ENCODE results near the gene DNAH1. TPM values are rescaled to one million over a fixed set of nuclear protein-coding genes. Genes with fewer than 3 reads are reported as not detected.
"Not testable (repeated sequence)": the region's sequence is repeated elsewhere in the genome, so short reads cannot be mapped to it uniquely, and the experiment has no call there.

DNAH1 gene
- 1 to 10 TPM; 3.0 to 4.0 (median 3.7) TPM for total RNA-seq
- polyA plus RNA-seq = 2.6 TPM
- long read RNA-seq, donor 1, partial matches to known transcripts = 1 of 1 reads
- long read RNA-seq, donor 1, other reads (novel, unspliced or antisense) = 0 of 1 reads
- long read RNA-seq, donor 2 = 0 reads
- long read RNA-seq, donor 3, partial matches to known transcripts = 1 of 4 reads
- long read RNA-seq, donor 3, other reads (novel, unspliced or antisense) = 3 of 4 reads
- long read RNA-seq, donor 4 = 0 reads

- H3K27ac ChIP-seq (ENCODE audit: low read length) = no peak within 1 kb of the TSS
- intact Hi-C loops (cut with DNase I) = no loop called here
- no peaks in the 10 kb centered on the region for H3K9me3 ChIP-seq (ENCODE audit: control insufficient read depth, low read length)
- no peaks in the 10 kb centered on the region for H3K27me3 ChIP-seq (ENCODE audit: control insufficient read depth, insufficient read depth)
- no peak for DNase-seq
- H3K4me3 ChIP-seq (ENCODE audit: low read length) = no peak within 1 kb of the TSS
- 93% methylated on average over 3 of the region's 3 CpGs for WGBS
- peaks cover 3% of the 10 kb centered on the region for H3K4me1 ChIP-seq (ENCODE audit: control insufficient read depth, insufficient read depth, low read length)
- no peak for ATAC-seq
Measured at GRCh38 chr3:52315977-52316764, at the start of gene DNAH1. Gene DNAH1 (plus strand): TSS chr3:52316319. CDS start chr3:52322443, 6,124 bp downstream.

- Histone ChIP-seq H3K27me3 (ENCODE audit: control insufficient read depth, insufficient read depth) (no peaks in the 10 kb centered on the region), H3K27ac (ENCODE audit: low read length) (no peak overlapping the region), H3K4me3 (ENCODE audit: low read length) (no peak overlapping the region), H3K4me1 (ENCODE audit: control insufficient read depth, insufficient read depth, low read length) (peaks cover 6% of the 10 kb centered on the region), H3K9me3 (ENCODE audit: control insufficient read depth, low read length) (no peaks in the 10 kb centered on the region)
- no peak for ATAC-seq
- intact Hi-C loops (cut with DNase I) = no loop called here
- WGBS = 76% methylated on average over 7 of the region's 7 CpGs
- no peak for DNase-seq
Measured at GRCh38 chr3:52268036-52268435, 48.1 kb upstream of the DNAH1 start.

GRCh38 chr3:52269776-52270175 is 46.3 kb upstream of the DNAH1 start:
- ATAC-seq (no peak), DNase-seq (no peak)
- 53% methylated on average over 3 of the region's 3 CpGs for WGBS
- peaks cover 12% of the 10 kb centered on the region for H3K4me1 ChIP-seq (ENCODE audit: control insufficient read depth, insufficient read depth, low read length)
- H3K27me3 ChIP-seq (ENCODE audit: control insufficient read depth, insufficient read depth) = no peaks in the 10 kb centered on the region
- no peaks in the 10 kb centered on the region for H3K9me3 ChIP-seq (ENCODE audit: control insufficient read depth, low read length)
- intact Hi-C loops (cut with DNase I) = loop anchor here in 1 of 4 donors (10.0 kb wide), 1 partner anchor 265 kb away; no protein-coding TSS in a partner anchor
- H3K4me3 ChIP-seq (ENCODE audit: low read length) = no peak overlapping the region
- H3K27ac ChIP-seq (ENCODE audit: low read length) = peak overlapping the region; percentile 64

GRCh38 chr3:52270252-52270754 is 45.8 kb upstream of the DNAH1 start:
- intact Hi-C loops (cut with DNase I) = loop anchor here in 1 of 4 donors (10.0 kb wide), 1 partner anchor 266 kb away; no protein-coding TSS in a partner anchor
- DNase-seq = no peak
- Histone ChIP-seq H3K9me3 (ENCODE audit: control insufficient read depth, low read length) (no peaks in the 10 kb centered on the region), H3K4me1 (ENCODE audit: control insufficient read depth, insufficient read depth, low read length) (peaks cover 12% of the 10 kb centered on the region), H3K27me3 (ENCODE audit: control insufficient read depth, insufficient read depth) (no peaks in the 10 kb centered on the region), H3K4me3 (ENCODE audit: low read length) (no peak overlapping the region), H3K27ac (ENCODE audit: low read length) (peak overlapping the region; percentile 64)
- 23% methylated on average over 9 of the region's 9 CpGs for WGBS
- ATAC-seq = peak in 1 of 2 donors; percentile 52

- H3K27me3 ChIP-seq (ENCODE audit: control insufficient read depth, insufficient read depth); H3K4me3 ChIP-seq (ENCODE audit: low read length); H3K27ac ChIP-seq (ENCODE audit: low read length); ATAC-seq; H3K9me3 ChIP-seq (ENCODE audit: control insufficient read depth, low read length); DNase-seq: not testable (repeated sequence)
- WGBS = 92% methylated on average over 9 of the region's 9 CpGs
- H3K4me1 ChIP-seq (ENCODE audit: control insufficient read depth, insufficient read depth, low read length) = peaks cover 14% of the 10 kb centered on the region
- intact Hi-C loops (cut with DNase I) = loop anchor here in 1 of 4 donors (10.0 kb wide), 1 partner anchor 267 kb away; no protein-coding TSS in a partner anchor
Measured at GRCh38 chr3:52272172-52272571, 43.9 kb upstream of the DNAH1 start.

- Histone ChIP-seq H3K27ac (ENCODE audit: low read length) (no peak overlapping the region), H3K9me3 (ENCODE audit: control insufficient read depth, low read length) (no peaks in the 10 kb centered on the region), H3K4me3 (ENCODE audit: low read length) (no peak overlapping the region), H3K4me1 (ENCODE audit: control insufficient read depth, insufficient read depth, low read length) (peaks cover 14% of the 10 kb centered on the region), H3K27me3 (ENCODE audit: control insufficient read depth, insufficient read depth) (no peaks in the 10 kb centered on the region)
- DNase-seq (no peak), ATAC-seq (no peak)
- 64% methylated on average over 3 of the region's 3 CpGs for WGBS
- intact Hi-C loops (cut with DNase I) = loop anchor here in 1 of 4 donors (10.0 kb wide), 1 partner anchor 268 kb away; no protein-coding TSS in a partner anchor
Measured at GRCh38 chr3:52272831-52273230, 43.3 kb upstream of the DNAH1 start.

- H3K4me1 ChIP-seq (ENCODE audit: control insufficient read depth, insufficient read depth, low read length) = peaks cover 14% of the 10 kb centered on the region
- 92% methylated on average over 18 of the region's 18 CpGs for WGBS
- H3K27ac ChIP-seq (ENCODE audit: low read length); ATAC-seq; H3K4me3 ChIP-seq (ENCODE audit: low read length); DNase-seq; H3K9me3 ChIP-seq (ENCODE audit: control insufficient read depth, low read length); H3K27me3 ChIP-seq (ENCODE audit: control insufficient read depth, insufficient read depth): not testable (repeated sequence)
- intact Hi-C loops (cut with DNase I) = loop anchor here in 2 of 4 donors (5.0 to 10.0 kb wide), 2 partner anchors 42 to 270 kb away; no protein-coding TSS in a partner anchor
Measured at GRCh38 chr3:52274781-52275180, 41.3 kb upstream of the DNAH1 start.

- Histone ChIP-seq H3K27me3 (ENCODE audit: control insufficient read depth, insufficient read depth) (no peaks in the 10 kb centered on the region), H3K27ac (ENCODE audit: low read length) (peak overlapping the region; percentile 95), H3K4me3 (ENCODE audit: low read length) (peak overlapping the region; percentile 84), H3K4me1 (ENCODE audit: control insufficient read depth, insufficient read depth, low read length) (peaks cover 8% of the 10 kb centered on the region), H3K9me3 (ENCODE audit: control insufficient read depth, low read length) (no peaks in the 10 kb centered on the region)
- ATAC-seq (peak; percentile 51 to 69), DNase-seq (peak; percentile 88 to 94 (median 92))
- under 1% methylated on average over 28 of the region's 28 CpGs for WGBS
- intact Hi-C loops (cut with DNase I) = loop anchor here in 2 of 4 donors (5.0 to 10.0 kb wide), 2 partner anchors 45 to 273 kb away; no protein-coding TSS in a partner anchor
Measured at GRCh38 chr3:52277071-52277964, 38.8 kb upstream of the DNAH1 start.

GRCh38 chr3:52277972-52278509 is 38.1 kb upstream of the DNAH1 start:
- DNase-seq = peak in 1 of 3 donors; percentile 71
- Histone ChIP-seq H3K4me3 (ENCODE audit: low read length) (peak overlapping the region; percentile 84), H3K27ac (ENCODE audit: low read length) (peak overlapping the region; percentile 95), H3K9me3 (ENCODE audit: control insufficient read depth, low read length) (no peaks in the 10 kb centered on the region), H3K4me1 (ENCODE audit: control insufficient read depth, insufficient read depth, low read length) (peaks cover 8% of the 10 kb centered on the region), H3K27me3 (ENCODE audit: control insufficient read depth, insufficient read depth) (no peaks in the 10 kb centered on the region)
- under 1% methylated on average over 54 of the region's 54 CpGs for WGBS
- ATAC-seq = peak; percentile 80 to 82
- intact Hi-C loops (cut with DNase I) = loop anchor here in 2 of 4 donors (5.0 to 10.0 kb wide), 2 partner anchors 46 to 273 kb away; no protein-coding TSS in a partner anchor
